ENCODE data around the gene PPCDC.

Gene PPCDC

DNA sequence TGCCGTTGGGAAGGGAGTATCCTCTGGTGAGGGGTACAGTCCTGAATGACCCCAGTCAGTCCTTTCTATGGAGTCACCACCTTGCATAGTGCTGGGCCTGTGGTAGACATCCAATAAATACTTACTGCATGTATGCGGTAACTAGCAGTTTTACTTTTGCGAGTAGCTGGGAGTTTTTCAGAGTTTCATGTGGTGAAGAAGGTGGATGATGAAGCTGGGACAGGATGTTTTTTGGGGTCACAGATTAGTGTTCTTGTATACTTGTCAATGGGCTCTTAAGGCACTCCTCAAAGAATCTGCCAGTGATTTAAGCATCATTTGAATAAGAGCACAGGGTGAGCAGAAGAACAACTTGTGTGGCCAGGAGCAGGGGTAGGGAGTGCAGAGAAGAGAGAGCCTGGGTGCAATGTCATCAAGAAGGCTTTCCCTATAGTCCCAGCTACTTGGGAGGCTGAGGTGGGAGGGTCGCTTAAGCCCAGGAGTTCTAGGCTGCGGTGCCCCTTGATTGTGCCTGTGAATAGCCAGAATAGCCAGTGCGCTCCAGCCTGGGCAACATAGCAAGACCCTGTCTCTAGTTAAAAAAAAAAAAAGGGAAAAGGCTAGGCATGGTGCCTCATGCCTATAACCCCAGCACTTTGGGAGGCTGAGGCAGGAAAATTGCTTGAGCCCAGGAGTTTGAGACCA lies 22.1 kb downstream of the PPCDC start:
- no peak for FAIRE-seq

DNA sequence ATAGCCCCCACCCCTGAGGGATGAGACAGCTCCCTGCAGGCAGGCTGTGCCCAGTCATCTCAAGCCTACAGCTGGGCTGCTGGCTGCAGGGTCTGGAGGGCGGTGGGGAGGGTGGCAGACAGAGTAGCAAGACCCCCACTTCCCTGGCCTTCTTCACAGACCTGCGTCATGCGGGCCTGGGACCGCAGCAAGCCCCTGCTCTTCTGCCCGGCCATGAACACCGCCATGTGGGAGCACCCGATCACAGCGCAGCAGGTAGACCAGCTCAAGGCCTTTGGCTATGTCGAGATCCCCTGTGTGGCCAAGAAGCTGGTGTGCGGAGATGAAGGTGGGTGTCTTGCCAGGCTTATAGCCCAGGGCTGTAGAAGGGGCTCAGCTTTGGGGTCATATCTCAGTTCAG lies 25.0 kb downstream of the PPCDC start:
- FAIRE-seq, result no peak

DNA sequence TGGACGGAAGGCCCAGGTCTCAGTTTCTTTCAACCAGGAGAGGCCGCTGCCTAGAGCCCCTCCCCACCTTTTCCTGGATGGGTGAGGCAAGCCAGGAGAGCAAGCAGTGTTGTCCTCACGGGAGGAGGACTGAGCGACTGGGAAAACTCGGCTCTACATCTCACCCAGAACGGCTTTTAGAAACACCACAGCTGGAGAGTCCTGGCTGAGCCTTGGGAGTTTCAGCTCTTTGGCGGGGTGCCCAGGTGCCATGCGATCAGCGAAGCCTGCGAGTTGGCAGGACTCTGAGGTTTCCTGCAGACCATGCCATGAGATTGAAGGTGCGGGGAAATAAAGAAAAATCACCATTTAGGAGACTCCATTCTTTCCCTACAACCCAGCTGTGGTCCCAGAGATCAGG lies 26.0 kb downstream of the PPCDC start:
- FAIRE-seq, result no peak

DNA sequence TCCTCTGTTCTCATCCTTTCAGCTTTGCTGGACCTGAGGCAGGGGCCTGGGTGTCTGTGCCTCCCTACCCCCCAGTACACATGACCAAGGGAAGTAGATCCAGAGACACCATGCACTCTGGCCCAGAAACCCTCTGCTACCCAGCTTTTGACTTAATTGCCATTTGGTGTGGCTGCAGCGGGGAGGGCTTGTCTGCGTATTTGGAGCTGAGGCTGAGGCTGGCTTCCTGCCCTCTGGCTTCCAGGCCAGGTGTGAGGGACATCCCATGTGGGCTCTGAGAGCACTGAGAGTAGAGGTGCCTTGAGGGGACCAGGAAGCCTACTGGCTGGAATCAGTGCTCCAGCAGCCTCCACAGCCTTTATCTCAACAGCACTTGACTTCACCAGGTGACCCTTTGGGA lies 26.9 kb downstream of the PPCDC start:
- no peak for FAIRE-seq

DNA sequence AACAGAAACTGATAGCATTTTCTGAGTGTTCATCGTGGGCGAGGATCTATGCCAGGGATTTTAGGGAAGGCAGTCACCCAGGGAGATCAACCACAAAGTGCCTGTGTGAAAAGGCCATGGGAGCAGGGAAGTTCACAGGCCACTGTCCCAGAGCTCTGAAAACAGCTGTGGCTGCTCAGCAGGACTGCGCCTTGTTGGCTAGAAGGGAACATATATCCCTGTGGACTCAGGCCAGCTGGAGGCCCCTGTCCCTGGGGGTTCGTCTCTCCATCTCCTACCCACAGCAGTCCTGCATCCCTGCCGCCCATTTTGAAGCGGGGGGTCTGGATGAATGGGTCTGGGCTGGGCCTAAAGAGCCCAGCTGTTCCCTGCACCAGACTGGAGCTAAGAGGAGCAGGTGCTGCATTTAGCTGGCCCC lies 27.8 kb downstream of the PPCDC start:
- no peak for FAIRE-seq

DNA sequence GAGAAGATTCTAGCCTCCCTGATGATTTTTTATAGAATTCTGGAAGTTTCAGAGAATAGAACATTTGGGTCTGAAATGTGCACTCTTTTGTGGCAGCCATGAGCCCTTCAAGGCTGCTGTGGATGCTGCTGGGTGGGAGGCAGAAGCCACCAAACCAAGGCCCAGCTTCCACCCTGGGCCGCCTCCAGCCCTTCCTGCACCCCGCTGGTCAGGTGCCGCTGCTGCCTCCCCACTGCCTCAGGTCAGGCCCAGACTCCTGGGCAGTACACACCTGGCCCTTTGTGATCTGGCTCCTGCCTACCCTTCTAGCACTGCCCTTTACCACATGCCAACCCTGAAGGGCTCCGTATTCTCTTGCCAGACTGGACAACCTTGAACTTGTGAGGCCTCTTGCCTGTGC lies 28.3 kb downstream of the PPCDC start:
- no peak for FAIRE-seq

DNA sequence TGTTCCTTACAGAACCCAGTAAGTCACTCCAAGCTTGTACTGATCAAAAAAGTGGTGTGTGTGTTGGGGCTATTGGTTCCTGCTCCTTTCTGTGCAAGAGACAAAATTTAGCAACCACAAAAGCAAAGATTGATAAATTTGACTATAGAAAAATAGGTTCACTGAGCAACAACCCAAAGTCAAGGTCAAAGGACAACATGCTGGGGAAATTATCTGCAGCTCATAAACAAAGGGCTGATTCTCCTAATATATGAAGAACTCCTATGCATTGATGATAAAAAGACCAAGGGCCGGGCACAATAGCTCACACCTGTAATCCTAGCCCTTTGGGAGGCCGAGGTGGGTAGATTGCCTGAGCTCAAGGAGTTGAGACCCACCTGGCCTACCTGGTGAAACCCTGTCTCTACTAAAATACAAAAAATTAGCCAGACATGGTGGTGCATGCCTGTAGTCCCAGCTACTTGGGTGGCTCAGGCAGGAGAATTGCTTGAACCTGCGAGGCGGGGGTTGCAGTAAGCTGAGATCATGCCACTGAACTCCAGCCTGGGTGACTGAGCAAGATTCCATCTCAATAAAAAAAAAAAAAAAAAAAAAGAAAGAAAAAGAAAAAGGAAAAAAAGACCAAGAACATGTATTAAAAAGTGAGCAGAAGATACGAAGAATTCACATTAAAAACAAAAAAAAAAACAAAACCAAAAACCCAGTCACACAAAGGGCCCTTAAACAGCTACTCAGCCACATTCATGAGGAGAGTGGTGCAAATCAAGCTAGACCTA lies 29.8 kb downstream of the PPCDC start:
- no peak for FAIRE-seq

DNA sequence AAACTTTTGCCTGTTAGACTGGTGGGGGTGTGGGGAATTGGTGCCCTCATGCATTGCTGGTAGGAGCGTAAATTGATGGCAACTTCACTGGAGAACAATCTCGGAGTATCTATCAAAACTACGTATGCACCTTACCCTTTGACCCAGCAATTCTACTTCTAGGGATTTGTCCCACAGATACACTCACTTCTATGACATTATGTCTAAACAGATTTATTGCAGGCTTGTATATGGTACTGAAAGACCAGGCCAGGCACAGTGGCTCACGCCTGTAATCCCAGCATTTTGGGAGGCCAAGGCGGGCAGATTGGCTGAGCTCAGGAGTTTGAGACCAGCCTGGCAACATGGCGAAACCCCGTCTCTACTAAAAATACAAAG lies 30.3 kb downstream of the PPCDC start:
- FAIRE-seq, result no peak

DNA sequence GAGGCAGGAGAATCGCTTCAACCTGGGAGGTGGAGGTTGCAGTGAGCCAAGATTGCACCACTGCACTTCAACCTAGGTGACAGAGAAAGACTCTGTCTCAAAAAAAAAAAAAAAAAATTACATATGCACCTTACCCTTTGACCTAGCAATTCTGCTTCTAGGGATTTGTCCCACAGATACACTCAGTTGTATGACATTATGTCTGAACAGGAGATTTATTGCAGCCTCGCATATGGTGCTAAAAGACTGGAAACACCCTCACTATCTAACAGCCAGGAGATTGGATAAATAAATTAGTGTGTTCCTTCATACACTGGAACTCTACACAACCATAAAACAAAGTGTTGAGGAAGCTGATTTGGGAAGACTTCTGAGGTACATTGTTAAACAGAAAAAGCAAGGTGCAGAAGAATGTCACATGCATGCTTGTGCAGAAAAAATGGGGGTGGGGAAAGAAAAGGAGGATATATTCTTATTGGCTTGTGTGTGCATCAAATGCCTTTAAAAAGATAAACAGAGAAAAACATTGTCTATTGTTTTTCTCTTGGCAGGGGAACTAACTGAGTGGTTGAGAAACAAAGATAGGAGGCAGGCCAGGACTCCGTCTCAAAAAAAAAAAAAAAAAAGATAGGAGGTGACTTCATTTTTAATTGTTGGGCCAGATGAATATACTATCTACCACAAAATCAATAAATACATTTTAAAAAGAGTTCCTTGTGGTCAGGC lies 30.9 kb downstream of the PPCDC start:
- FAIRE-seq, result no peak

DNA sequence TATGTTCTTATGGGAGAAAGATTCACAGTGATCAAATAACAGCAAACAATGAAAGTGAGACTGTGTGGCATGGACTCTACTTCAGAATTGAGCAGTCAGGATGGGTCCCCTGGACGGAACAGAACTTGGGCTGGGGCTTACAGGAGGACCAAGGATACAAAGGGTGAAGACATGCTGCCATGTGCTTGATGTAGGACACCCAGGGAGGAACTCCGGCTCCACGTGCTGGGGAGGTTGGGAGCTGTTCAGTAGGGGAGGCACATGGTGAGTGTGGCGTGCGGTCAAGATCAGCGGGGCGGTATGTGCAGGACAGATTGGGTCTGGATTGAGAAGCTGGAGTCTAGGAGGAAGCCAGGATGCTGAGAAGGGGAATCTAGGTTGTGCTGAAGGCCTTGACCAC lies 32.6 kb downstream of the PPCDC start:
- FAIRE-seq, result no peak

DNA sequence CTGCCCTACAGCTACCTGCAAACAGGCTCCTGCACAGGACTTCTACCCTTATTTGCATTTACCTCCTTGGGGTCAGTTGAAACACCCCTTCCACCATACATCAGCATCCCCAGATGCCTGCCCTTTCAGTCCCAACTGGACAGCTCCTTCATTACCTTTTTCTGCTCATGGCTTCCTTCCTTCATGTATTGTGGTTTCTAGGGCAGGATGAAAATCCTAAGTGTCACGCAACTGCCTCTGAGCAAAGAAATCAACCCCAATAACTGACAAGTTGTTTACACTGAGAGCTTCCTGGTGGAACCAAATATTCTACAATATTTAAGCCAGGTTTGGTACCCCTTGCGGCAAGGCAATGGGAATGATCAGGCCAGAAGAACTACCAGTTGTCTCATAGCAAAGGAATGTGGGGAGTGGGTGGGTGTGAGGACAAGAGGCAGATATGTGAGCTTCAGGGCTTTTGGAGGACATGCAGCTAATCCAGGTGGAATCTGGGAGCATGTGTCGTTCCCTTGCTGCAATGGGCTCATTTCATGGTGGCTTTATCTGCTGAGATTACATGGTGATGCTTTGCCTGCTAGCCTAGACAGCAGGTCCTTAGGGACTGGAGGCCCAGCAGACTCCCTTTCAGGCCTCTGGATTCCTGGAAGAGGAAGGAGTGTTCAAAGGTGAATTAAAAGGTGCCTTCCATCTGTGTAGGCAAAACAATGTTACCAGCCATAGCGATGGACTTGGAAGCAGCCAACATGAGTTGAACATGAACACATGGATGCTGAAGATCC lies 34.9 kb downstream of the PPCDC start:
- no peak for FAIRE-seq

DNA sequence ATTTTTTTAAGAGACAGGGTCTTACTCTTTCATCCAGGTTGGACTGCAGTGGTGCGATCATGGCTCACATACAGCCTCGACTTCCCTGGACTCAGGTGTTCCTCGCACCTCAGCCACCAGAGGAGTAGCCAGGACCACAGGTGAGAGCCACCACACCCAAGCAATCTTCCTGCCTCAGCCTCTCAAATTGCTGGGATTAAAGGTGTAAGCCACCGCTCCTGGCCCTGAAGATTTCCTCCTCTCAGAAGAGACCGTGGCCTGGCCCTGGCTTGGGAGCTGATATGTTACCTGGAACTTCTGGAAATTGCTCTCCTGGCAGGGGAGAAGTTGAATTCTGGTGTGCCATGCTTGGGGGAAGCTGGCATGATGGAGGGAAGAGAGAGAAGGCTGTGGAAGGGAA lies 36.2 kb downstream of the PPCDC start:
- FAIRE-seq, result no peak

DNA sequence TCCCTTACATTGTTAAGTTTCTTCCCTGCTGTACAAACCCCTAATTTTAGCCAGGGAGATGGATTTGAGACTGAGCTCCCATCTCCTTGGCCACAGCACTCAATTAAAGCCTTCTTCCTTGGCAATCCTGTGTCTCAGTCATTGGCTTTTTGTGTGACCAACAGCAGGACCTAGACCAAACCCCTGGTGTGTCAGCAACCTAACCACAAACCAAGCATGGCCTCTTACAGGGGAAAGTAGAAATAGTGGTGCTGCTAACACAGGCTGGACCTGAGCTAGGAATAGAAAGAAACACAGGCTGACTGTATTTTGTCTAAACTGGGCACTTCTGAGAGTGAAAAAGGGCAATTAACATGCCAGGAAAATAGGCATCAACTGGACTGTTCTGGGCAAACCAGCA lies 37.9 kb downstream of the PPCDC start:
- FAIRE-seq, result no peak

DNA sequence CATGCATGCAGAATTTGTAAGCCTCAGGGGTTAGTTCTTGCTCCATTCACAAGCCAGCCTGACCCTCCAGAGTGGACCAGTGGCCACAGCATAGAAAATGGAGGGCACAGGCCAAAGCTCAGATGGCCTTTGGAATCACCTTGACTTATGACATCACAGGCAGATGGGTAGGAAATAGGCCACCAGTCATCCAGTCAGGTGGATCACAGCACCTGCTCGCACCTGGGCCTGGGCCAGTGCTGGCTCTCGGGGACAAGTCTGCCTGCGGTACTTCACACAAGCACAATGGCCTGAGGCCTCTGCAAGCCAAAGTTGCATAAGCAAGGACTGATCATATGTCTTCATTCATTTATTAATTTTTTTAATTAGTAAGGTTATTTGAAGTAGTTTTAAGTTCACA lies 39.3 kb downstream of the PPCDC start:
- no peak for FAIRE-seq

DNA sequence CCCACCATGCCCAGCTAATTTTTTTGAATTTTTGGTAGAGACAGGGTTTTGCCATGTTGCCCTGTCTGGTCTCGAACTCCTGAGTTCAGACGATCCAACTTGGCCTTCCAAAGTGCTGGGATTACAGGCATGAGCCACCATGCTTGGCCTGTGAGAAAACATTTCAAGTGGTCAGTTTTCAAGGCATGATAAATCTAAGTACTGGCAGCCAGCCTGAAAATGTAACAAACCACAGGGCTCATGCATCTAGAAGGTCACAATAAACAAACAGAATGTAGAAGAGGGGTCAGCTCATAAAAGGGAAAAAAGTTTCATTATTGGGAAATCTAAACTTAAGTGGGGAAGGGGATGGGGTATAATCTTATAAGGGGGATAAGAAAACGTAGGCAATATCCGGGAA lies 39.9 kb downstream of the PPCDC start:
- no peak for FAIRE-seq

DNA sequence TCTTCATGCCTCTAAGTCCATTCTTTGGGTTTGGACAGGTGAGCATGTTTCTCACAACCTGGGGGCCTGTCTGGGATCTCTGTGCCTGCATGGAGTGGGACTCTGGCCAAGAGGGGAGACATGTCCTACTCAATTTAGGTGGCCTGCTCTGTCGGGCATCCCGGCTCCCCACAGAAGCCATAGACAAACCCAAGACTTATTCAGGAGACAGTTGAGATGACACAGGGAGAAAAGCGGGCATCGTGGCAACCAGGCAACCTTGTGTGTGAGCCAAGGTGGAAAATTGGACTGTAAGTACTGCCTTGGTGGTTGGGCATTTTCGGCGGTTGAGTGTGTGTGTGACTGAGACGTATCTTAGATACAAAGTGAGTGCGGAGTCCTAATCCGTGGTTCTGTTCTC lies 40.5 kb downstream of the PPCDC start:
- FAIRE-seq, result no peak

DNA sequence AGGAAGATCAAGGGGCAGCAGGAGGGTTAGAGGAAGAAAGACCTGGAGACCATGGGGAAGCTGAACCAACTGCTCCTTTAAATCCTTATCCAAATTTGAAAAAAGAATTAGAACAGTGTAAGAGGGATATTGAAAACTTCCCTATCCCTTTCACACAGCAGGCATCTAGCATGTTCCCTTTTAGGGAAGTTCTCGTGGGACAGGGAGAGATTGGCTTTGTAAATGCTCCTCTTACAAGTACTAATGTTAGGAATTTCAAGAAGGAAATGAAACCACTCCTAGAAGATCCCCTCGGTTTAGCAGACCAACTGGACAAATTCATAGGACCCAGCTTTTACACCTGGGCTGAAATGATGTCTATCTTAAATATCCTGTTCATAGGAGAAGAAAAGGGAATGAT lies 41.5 kb downstream of the PPCDC start:
- FAIRE-seq, result no peak

DNA sequence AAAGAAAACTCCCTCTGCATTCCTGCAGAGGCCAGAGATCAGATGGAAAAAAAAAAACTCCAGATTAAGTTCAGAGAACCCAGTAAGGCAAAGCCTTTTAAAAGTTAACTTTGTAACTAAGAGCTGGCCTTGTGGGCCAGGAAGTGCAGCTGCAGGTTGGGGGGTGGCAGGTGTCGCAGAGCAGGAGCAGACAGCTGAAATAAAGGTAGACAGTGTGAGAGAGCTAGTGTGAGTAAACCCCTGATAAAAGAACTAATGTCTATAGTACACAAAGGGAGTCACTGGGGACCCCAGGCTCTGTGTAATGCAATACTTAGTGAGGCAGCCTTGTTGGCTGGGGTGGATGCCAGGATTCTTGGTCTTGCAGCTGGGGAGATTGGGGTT lies 42.1 kb downstream of the PPCDC start:
- no peak for FAIRE-seq

DNA sequence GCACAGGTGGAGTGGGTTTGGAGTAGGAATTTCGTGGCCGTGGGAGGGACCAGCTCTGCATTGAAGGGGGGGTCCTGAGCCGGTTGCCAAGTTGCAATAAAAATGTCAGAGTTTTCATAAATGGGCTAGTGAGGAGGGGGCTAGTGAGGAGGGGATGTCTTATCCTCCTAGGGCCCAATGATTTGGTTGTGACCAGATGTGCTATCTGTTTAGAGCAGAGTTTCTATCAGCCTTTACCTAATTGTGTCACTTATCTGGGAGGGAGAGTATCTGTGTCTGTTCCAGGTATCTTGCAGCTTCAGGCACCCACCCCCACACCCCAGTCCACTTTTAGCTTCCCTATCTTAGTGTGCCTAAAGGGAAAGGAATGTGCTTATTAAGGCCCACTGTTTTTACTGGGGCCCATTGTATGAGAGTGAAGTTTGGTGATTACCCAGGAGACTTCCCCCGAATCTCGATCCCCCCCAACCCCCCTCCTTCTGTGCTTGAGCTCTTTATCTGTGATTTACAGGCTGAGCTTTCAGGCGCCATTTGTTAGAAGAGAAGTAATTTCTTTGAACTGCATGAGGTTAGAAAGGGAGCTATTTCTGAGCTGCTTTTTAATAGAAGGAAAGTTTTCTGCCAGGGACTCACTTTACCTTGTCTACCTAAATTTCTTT lies 42.6 kb downstream of the PPCDC start:
- no peak for FAIRE-seq

DNA sequence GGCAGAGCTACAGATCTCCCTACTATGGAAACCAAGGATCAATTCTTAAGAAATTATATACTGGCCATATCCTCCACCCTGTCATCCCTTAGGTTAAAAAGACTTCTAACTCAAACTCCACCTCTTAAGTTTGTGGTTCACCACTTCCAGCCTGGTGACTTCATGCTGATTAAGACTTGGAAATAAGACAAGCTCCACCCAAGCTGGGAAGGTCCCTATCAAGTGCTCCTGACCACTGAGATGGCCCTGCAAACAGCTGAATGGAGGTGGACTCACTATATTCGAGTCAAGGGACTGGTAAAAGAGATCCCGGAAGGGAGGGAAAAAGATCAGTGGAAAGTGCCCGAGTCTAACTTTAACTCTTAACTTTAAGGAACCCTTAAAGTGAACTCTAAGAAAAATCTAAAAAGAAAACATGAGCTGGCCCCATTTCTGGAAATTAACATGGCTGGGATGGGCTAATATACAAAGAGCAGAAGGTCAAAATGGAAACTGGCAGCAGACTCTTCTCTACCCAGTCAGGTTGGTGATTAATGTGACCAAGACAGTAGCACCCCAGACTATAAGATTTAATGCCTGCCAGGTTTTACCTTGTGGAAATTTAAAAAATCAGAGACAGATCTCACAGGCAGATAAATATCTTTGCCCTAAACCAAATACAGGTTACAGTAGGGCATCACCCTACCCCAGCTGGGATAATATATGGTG lies 43.9 kb downstream of the PPCDC start:
- FAIRE-seq, result no peak

DNA sequence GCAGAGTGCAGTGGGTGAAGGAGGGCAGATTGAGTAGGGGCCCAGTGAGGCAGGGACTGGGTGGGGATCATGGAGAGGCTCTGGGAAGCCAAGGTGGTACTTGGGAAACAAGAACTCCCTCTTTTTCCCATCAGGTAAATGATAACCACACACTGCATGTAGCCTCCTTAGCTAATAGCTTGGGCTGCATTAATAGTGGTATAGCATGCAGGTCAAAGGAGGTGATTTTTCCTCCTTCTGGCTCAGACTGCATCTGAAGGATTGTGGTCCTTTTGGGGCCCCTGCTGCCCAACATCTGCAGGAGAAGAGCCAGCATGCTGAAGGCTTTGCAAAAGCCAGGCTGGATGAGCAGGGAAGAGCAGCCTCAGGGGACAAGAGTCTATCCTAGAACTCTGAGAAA lies 45.4 kb downstream of the PPCDC start:
- FAIRE-seq, result no peak

DNA sequence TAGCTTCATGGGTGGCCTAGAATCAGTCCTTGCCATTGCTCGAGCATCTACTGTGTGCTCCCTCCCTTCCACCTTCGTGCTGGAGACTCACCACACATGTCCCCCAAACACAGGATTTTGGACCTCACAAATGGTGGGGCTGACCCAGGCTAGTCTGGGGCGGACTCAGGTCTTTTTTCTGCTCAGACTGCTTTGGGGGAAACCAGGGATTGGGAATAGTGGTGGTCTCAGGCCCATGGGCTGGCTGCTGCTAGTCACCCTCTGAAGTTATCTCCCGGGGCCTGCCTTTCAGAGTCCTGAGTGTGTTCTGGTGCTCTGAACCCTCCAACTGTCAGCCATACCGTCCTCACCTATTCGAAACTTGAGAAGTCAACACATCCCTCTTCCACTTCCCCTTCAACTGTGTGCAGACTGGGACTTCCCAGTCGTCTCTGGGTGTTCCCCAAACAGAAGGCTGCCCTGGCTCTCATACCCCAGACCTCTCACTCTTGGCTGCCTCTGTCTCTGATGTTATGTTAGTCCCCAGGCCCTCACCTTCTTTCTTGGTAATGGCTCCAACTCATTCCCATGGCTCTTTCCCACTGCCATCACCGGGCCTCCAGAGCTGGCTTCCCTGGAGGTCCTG lies 46.0 kb downstream of the PPCDC start:
- no peak for FAIRE-seq

Data from TTC549 (cell line).